Activated T-helper 2 cell treated with anti-CD3 and anti-CD28 coated beads, Interferon-gamma antibody, Interleukin-2, Interleukin-4, amounts not matched to agents 10 μg/mL and 5 μg/mL and 100 μg/mL, durations not matched to agents 14 hours and 24 hours and 36 hours (primary cell): Measurements from ENCODE around the gene TAC4. TPM values are rescaled to one million over a fixed set of nuclear protein-coding genes. Genes with fewer than 3 reads are reported as not detected.
"Not testable (repeated sequence)": the region's sequence is repeated elsewhere in the genome, so short reads cannot be mapped to it uniquely, and the experiment has no call there.

Experiments
- DNase-seq: peaks from one replicate; pipeline ENCODE4 v3.0.0; 2021; ENCODE audit warnings: low spot score
- H3K27ac Mint-ChIP-seq: one replicate; pipeline ENCODE4 v1.8.0; 2021; ENCODE audit warnings: mixed read lengths
- H3K27me3 Mint-ChIP-seq: one replicate; pipeline ENCODE4 v1.8.0; 2021; ENCODE audit warnings: low read depth, mixed read lengths
- H3K36me3 Mint-ChIP-seq: one replicate; pipeline ENCODE4 v1.8.0; 2021; ENCODE audit warnings: low read depth, mixed read lengths
- H3K4me1 Mint-ChIP-seq: one replicate; pipeline ENCODE4 v1.8.0; 2021; ENCODE audit warnings: low read depth, mixed read lengths
- H3K4me3 Mint-ChIP-seq: one replicate; pipeline ENCODE4 v1.8.0; 2021; ENCODE audit warnings: low read depth, mild to moderate bottlenecking, moderate library complexity, mixed read lengths
- H3K9me3 Mint-ChIP-seq: one replicate; pipeline ENCODE4 v1.8.0; 2021; ENCODE audit warnings: mixed read lengths
- intact Hi-C: fragments of 100-400 bp; cut with micrococcal nuclease; formaldehyde crosslinking; loops from one replicate; pipeline ENCODE4 v1.15.1; 2023
- total RNA-seq: library from RNA; stranded (reverse); gene quantifications from 2 replicates; pipeline ENCODE4 v1.2.3, GENCODE V29; 2022

TAC4 gene
- total RNA-seq, 1 donor from 2014 or later, result not detected

DNA sequence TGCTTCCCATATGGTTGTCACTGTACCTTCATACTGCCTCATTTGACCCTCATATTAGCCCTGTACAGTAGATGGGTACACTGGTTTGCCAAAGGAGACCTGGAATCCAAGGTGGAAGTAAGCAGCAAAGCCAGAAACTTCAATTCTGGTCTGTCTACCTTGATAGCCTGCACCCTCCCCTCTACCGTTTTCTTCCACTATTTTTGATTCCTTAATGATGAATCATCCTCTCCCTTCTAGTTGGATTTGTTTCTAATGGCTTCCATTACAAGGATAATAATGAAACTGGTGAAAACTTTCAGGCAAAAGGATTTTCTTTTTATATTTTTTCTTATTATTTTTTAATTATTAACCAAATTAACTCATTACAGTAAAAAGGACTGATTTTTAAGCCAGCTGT, 17.3 kb downstream of the TAC4 start:
- peaks cover 58% of the 10 kb centered on the region for H3K36me3 Mint-ChIP-seq

GRCh38 chr17:49829026-49829425, 18.8 kb downstream of the TAC4 start:
- no peaks in the 10 kb centered on the region for H3K27me3 Mint-ChIP-seq
- H3K36me3 Mint-ChIP-seq, result peaks cover 64% of the 10 kb centered on the region
- no peak for DNase-seq
- H3K4me1 Mint-ChIP-seq, result no peaks in the 10 kb centered on the region
- no peak overlapping the region for H3K27ac Mint-ChIP-seq
- no peak overlapping the region for H3K4me3 Mint-ChIP-seq
- intact Hi-C loops, result no loop called here
- no peaks in the 10 kb centered on the region for H3K9me3 Mint-ChIP-seq

More for the DNA sequence above, 17.3 kb downstream of the TAC4 start:
- Mint-ChIP-seq H3K27ac (no peak overlapping the region), H3K27me3 (no peaks in the 10 kb centered on the region), H3K9me3 (no peaks in the 10 kb centered on the region), H3K4me1 (no peaks in the 10 kb centered on the region), H3K4me3 (no peak overlapping the region)
- intact Hi-C loops, result no loop called here
- no peak for DNase-seq

DNA sequence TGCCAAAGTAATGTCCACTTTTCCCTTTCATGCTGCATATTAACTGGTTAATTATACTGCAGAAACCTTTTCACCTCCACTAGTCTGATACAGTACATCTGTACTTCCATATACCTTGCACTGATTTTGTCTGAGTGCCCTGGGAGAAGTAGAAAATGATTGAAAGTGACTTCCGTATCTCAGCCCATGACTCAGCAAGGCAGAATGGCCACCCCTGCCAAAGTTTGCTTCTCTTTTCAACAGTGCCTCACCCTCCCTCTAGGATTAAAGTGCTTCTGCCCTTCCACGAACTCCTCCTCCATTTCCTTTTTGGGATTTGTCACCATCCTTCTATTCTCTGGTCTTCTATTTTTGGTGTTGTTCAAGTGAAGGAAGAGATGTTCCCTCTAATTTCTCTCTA, 19.5 kb downstream of the TAC4 start:
- H3K4me1 Mint-ChIP-seq, H3K27me3 Mint-ChIP-seq, DNase-seq, H3K9me3 Mint-ChIP-seq, H3K4me3 Mint-ChIP-seq, intact Hi-C loops: not testable (repeated sequence)
- Mint-ChIP-seq H3K36me3 (peaks cover 65% of the 10 kb centered on the region), H3K27ac (peak overlapping the region; percentile 19)

DNA sequence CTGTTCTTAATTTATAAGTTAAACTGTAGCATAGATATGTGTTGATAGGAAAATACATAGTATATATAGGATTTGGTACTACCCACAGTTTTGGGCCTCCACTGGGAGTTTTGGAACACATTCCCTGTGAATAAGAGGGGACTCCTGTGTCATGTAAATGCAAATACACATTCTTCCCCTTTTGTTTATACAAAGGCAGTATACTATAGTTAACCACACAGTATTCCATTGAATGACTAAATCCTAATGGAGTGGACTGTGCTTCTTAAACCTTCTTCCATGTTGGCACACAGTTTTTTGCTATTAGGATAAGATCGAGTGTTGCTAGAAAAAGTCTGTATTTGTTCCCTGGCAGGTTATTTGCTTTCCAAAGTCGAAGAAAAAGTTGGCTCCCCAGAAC, 22.2 kb downstream of the TAC4 start:
- Mint-ChIP-seq H3K4me1 (peaks cover 3% of the 10 kb centered on the region), H3K27ac (no peak overlapping the region), H3K27me3 (no peaks in the 10 kb centered on the region), H3K9me3 (no peaks in the 10 kb centered on the region), H3K4me3 (no peak overlapping the region), H3K36me3 (peaks cover 80% of the 10 kb centered on the region)
- DNase-seq, result no peak
- intact Hi-C loops, result no loop called here

- peaks cover 71% of the 10 kb centered on the region for H3K36me3 Mint-ChIP-seq
- no peaks in the 10 kb centered on the region for H3K27me3 Mint-ChIP-seq
- DNase-seq, result no peak
- H3K9me3 Mint-ChIP-seq, result no peaks in the 10 kb centered on the region
- H3K4me1 Mint-ChIP-seq, result peaks cover 8% of the 10 kb centered on the region
- H3K27ac Mint-ChIP-seq, result no peak overlapping the region
- H3K4me3 Mint-ChIP-seq, result no peak overlapping the region
- intact Hi-C loops, result no loop called here
Observed at GRCh38 chr17:49823614-49824013, 24.3 kb downstream of the TAC4 start.

- Mint-ChIP-seq H3K27me3 (no peaks in the 10 kb centered on the region), H3K27ac (no peak overlapping the region), H3K36me3 (peaks cover 71% of the 10 kb centered on the region), H3K9me3 (no peaks in the 10 kb centered on the region), H3K4me3 (no peak overlapping the region), H3K4me1 (peaks cover 14% of the 10 kb centered on the region)
- no peak for DNase-seq
- intact Hi-C loops, result no loop called here
Observed at GRCh38 chr17:49822829-49823228, 25.0 kb downstream of the TAC4 start.

DNA sequence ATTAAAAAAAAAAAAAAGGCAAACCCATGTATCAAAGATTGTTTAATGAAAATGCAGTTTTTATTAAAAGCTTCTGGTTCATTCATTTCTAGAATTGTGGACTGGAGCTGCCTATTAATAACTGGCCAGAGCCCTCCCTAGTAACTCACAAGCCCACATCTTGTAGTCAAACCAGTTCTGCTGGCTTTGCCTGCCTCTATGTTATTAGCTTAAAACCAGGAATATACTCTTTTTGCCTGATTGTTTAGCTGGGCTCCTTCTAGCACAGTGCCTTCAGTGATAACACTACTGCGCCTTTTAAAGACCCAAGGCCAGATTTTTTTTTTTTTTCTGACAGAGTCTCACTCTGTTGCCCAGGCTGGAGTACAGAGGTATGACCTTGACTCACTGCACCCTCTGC, 26.0 kb downstream of the TAC4 start:
- intact Hi-C loops, result no loop called here
- DNase-seq, result no peak
- Mint-ChIP-seq H3K27ac (no peak overlapping the region), H3K36me3 (peaks cover 73% of the 10 kb centered on the region), H3K4me1 (peaks cover 22% of the 10 kb centered on the region), H3K27me3 (no peaks in the 10 kb centered on the region), H3K9me3 (no peaks in the 10 kb centered on the region), H3K4me3 (no peak overlapping the region)

- no peak overlapping the region for H3K4me3 Mint-ChIP-seq
- no peaks in the 10 kb centered on the region for H3K9me3 Mint-ChIP-seq
- DNase-seq, result no peak
- intact Hi-C loops, result no loop called here
- H3K27me3 Mint-ChIP-seq, result no peaks in the 10 kb centered on the region
- peaks cover 26% of the 10 kb centered on the region for H3K4me1 Mint-ChIP-seq
- H3K36me3 Mint-ChIP-seq, result peaks cover 76% of the 10 kb centered on the region
- H3K27ac Mint-ChIP-seq, result no peak overlapping the region
Observed at GRCh38 chr17:49821466-49821865, 26.4 kb downstream of the TAC4 start.

DNA sequence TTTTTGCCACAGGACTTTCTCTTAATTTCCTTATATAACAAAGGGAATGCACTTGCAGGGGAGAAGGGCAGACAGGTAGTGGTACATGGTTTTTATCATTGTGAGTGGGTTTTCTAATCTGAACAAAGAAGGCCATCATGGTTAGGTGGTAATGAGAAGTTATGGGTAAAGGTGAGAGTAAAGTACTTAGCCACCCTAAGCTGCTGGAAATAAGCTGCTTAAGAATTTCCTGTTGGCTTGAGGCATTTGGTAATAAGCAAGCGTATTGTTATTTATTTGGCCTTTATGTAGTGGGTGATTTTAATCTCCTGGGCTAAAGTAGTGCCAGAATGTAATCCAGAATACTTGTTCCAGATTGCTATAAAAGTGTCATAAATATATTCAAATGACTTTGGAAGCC, 27.1 kb downstream of the TAC4 start:
- Mint-ChIP-seq H3K9me3 (no peaks in the 10 kb centered on the region), H3K27ac (no peak overlapping the region), H3K27me3 (no peaks in the 10 kb centered on the region), H3K4me3 (no peak overlapping the region), H3K4me1 (peaks cover 26% of the 10 kb centered on the region), H3K36me3 (peaks cover 75% of the 10 kb centered on the region)
- no peak for DNase-seq
- intact Hi-C loops, result no loop called here

DNA sequence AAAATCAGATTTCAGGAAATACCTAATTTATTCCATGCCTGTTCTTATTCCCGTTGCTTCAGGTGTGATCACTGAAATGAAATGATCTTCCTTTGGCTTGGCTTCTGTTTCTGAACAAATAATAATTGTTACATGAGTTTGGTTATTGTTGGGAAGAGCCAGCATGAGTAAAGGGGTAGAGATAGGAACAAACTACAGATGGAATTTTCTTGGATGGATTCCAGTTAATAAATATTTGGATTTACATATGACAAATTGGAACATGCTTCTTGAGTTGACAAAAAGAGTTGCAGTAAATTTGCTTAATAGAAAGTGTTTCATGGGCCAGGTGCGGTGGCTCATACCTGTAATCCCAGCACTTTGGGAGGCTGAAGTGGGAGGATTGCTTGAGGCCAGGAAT, 28.2 kb downstream of the TAC4 start:
- Mint-ChIP-seq H3K9me3 (no peaks in the 10 kb centered on the region), H3K36me3 (peaks cover 72% of the 10 kb centered on the region), H3K4me3 (no peak overlapping the region), H3K27ac (no peak overlapping the region), H3K4me1 (peaks cover 26% of the 10 kb centered on the region), H3K27me3 (no peaks in the 10 kb centered on the region)
- DNase-seq, result no peak
- intact Hi-C loops, result no loop called here

DNA sequence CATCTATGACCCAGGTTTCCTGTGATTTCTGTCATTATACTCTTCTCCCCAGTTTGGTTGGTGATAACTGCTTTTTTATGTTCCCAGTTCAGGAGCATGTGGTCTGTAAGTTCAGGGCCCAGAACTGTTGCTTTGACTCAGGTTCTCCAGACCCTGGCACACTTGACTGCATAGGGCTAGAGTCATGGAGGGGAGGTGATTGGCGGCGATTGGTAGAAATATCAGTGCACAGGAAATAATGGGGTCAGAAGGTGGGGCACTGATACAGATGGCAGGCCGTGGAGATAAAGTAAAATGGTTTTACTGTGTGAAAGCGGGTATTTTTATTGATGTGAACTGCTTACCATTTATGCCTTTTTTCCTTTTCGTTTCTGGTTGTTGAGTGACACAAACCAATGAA, 28.7 kb downstream of the TAC4 start:
- Mint-ChIP-seq H3K27ac (peak overlapping the region; percentile 29), H3K4me3 (no peak overlapping the region), H3K9me3 (no peaks in the 10 kb centered on the region), H3K4me1 (peaks cover 26% of the 10 kb centered on the region), H3K36me3 (peaks cover 74% of the 10 kb centered on the region), H3K27me3 (no peaks in the 10 kb centered on the region)
- intact Hi-C loops, result no loop called here
- DNase-seq, result no peak

GRCh38 chr17:49817993-49818392, 29.9 kb downstream of the TAC4 start:
- H3K27ac Mint-ChIP-seq, result peak overlapping the region; percentile 80
- no peaks in the 10 kb centered on the region for H3K9me3 Mint-ChIP-seq
- peaks cover 75% of the 10 kb centered on the region for H3K36me3 Mint-ChIP-seq
- H3K4me3 Mint-ChIP-seq, result peak overlapping the region; percentile 46
- intact Hi-C loops, result no loop called here
- peaks cover 26% of the 10 kb centered on the region for H3K4me1 Mint-ChIP-seq
- no peaks in the 10 kb centered on the region for H3K27me3 Mint-ChIP-seq
- peak; percentile 46 for DNase-seq

DNA sequence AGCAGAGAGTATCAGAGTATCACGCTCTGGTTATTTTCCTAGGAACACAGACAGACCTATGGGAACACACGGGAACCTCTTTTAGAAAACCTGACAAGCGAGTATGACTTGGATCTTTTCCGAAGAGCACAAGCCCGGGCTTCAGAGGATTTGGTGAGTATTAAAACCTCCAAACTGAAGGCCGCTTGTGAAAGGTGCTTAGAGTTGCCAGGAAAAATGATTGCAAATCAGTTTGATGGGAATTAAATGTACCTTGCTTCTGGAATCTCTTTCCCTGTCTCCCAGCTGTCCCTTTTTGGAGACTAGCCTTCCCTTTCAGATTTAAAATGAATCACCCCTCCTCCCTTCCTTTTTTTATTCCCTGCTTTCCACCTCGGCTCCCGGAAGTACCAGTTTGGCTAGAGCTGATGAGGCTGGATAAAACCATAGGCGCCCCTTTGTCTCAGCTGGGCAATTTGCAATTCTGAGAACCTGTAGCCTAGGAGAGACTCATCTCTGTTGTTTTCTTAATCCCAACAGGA, 32.0 kb downstream of the TAC4 start:
- no peaks in the 10 kb centered on the region for H3K9me3 Mint-ChIP-seq
- no peak overlapping the region for H3K27ac Mint-ChIP-seq
- H3K36me3 Mint-ChIP-seq, result peaks cover 58% of the 10 kb centered on the region
- peaks cover 23% of the 10 kb centered on the region for H3K4me1 Mint-ChIP-seq
- no peaks in the 10 kb centered on the region for H3K27me3 Mint-ChIP-seq
- DNase-seq, result no peak
- no peak overlapping the region for H3K4me3 Mint-ChIP-seq
- intact Hi-C loops, result no loop called here
